Immature natural killer cell (primary cell): ENCODE results near the gene MPHOSPH6. TPM values are rescaled to one million over a fixed set of nuclear protein-coding genes. Genes with fewer than 3 reads are reported as not detected.

Source experiments
- DNase-seq, 3 donors: peaks; one replicate each; pipeline ENCODE4 v3.0.0; 2022; ENCODE audit warnings: mixed read lengths in 1 of 3
- H3K27ac Mint-ChIP-seq, 6 donors: one replicate each; pipeline ENCODE4 v1.8.0; 2020; ENCODE audit warnings: mixed read lengths in 6 of 6, mild to moderate bottlenecking in 5 of 6, inconsistent platforms in 4 of 6, moderate library complexity in 3 of 6
- H3K27me3 Mint-ChIP-seq, 3 donors: one replicate each; pipeline ENCODE4 v1.8.0; 2020 to 2021; ENCODE audit warnings: low read depth in 3 of 3, mild to moderate bottlenecking in 3 of 3, mixed read lengths in 3 of 3, moderate library complexity in 3 of 3, inconsistent platforms in 1 of 3
- H3K36me3 Mint-ChIP-seq, 3 donors: one replicate each; pipeline ENCODE4 v1.8.0; 2020; ENCODE audit warnings: mixed read lengths in 3 of 3, inconsistent platforms in 2 of 3, mild to moderate bottlenecking in 2 of 3
- H3K4me1 Mint-ChIP-seq, 2 donors: one replicate each; pipeline ENCODE4 v1.8.0; 2020; ENCODE audit warnings: inconsistent platforms in 2 of 2, mild to moderate bottlenecking in 2 of 2, mixed read lengths in 2 of 2, moderate library complexity in 1 of 2
- H3K4me3 Mint-ChIP-seq, 5 donors: one replicate each; pipeline ENCODE4 v1.8.0; 2020; ENCODE audit warnings: mild to moderate bottlenecking in 5 of 5, mixed read lengths in 5 of 5, inconsistent platforms in 3 of 5, moderate library complexity in 3 of 5
- H3K9me3 Mint-ChIP-seq, 6 donors: one replicate each; pipeline ENCODE4 v1.8.0; 2020; ENCODE audit warnings: mild to moderate bottlenecking in 6 of 6, mixed read lengths in 6 of 6, inconsistent platforms in 4 of 6, moderate library complexity in 3 of 6
- polyA plus RNA-seq, 3 donors: library from polyadenylated mRNA; unstranded; fragments of 300-500 nt; fragmentation: Illumina TruSeq; gene quantifications; one replicate each; pipeline ENCODE4 v1.2.3, GENCODE V29; 2021

The MPHOSPH6 gene
- polyA plus RNA-seq, 3 donors from 2014 or later, result 14.8 to 49.0 (median 16.7) TPM

GRCh38 chr16:82185012-82185411, 15.0 kb upstream of the MPHOSPH6 start:
- Mint-ChIP-seq H3K9me3 (no peaks in the 10 kb centered on the region), H3K27me3 (peaks cover 0 to 6% (median 2%) of the 10 kb centered on the region in 3 donors), H3K4me3 (no peak overlapping the region), H3K36me3 (no peaks in the 10 kb centered on the region), H3K27ac (no peak overlapping the region), H3K4me1 (peaks cover 0 to 6% of the 10 kb centered on the region in 2 donors)
- no peak for DNase-seq

GRCh38 chr16:82184213-82184612, 14.2 kb upstream of the MPHOSPH6 start:
- peaks cover 0 to under 1% (median 0%) of the 10 kb centered on the region in 6 donors for H3K9me3 Mint-ChIP-seq
- no peak for DNase-seq
- peaks cover 0 to 6% of the 10 kb centered on the region in 2 donors for H3K4me1 Mint-ChIP-seq
- H3K27me3 Mint-ChIP-seq, result peaks cover 0 to 6% (median 4%) of the 10 kb centered on the region in 3 donors
- H3K36me3 Mint-ChIP-seq, result no peaks in the 10 kb centered on the region
- no peak overlapping the region for H3K4me3 Mint-ChIP-seq
- no peak overlapping the region for H3K27ac Mint-ChIP-seq

- peaks cover 0 to 2% (median 0%) of the 10 kb centered on the region in 6 donors for H3K9me3 Mint-ChIP-seq
- H3K4me3 Mint-ChIP-seq, result no peak overlapping the region
- peaks cover 0 to 6% of the 10 kb centered on the region in 2 donors for H3K4me1 Mint-ChIP-seq
- H3K27me3 Mint-ChIP-seq, result peaks cover 0 to 8% (median 5%) of the 10 kb centered on the region in 3 donors
- H3K27ac Mint-ChIP-seq, result no peak overlapping the region
- no peak for DNase-seq
- no peaks in the 10 kb centered on the region for H3K36me3 Mint-ChIP-seq
Observed at GRCh38 chr16:82183004-82183397, 13.0 kb upstream of the MPHOSPH6 start.

GRCh38 chr16:82182266-82183003, 12.4 kb upstream of the MPHOSPH6 start:
- no peak for DNase-seq
- Mint-ChIP-seq H3K4me1 (peaks cover 0 to under 1% of the 10 kb centered on the region in 2 donors), H3K36me3 (no peaks in the 10 kb centered on the region), H3K27me3 (peaks cover 0 to 8% (median 5%) of the 10 kb centered on the region in 3 donors), H3K4me3 (no peak overlapping the region), H3K27ac (no peak overlapping the region), H3K9me3 (peaks cover 0 to 2% (median 0%) of the 10 kb centered on the region in 6 donors)

- Mint-ChIP-seq H3K4me3 (no peak overlapping the region), H3K27me3 (peaks cover 2 to 9% (median 5%) of the 10 kb centered on the region in 3 donors), H3K36me3 (no peaks in the 10 kb centered on the region), H3K9me3 (peaks cover 0 to 2% (median 0%) of the 10 kb centered on the region in 6 donors), H3K4me1 (no peaks in the 10 kb centered on the region), H3K27ac (no peak overlapping the region)
- DNase-seq, result no peak
Observed at GRCh38 chr16:82181461-82182185, 11.6 kb upstream of the MPHOSPH6 start.

- no peak for DNase-seq
- no peaks in the 10 kb centered on the region for H3K36me3 Mint-ChIP-seq
- peaks cover 0 to 2% (median 0%) of the 10 kb centered on the region in 6 donors for H3K9me3 Mint-ChIP-seq
- H3K4me1 Mint-ChIP-seq, result no peaks in the 10 kb centered on the region
- no peak overlapping the region for H3K4me3 Mint-ChIP-seq
- no peak overlapping the region for H3K27ac Mint-ChIP-seq
- peaks cover 3 to 11% (median 5%) of the 10 kb centered on the region in 3 donors for H3K27me3 Mint-ChIP-seq
Observed at GRCh38 chr16:82178352-82178751, 8.3 kb upstream of the MPHOSPH6 start.

GRCh38 chr16:82177555-82177954, 7.5 kb upstream of the MPHOSPH6 start:
- no peaks in the 10 kb centered on the region for H3K36me3 Mint-ChIP-seq
- H3K27me3 Mint-ChIP-seq, result peaks cover 3 to 11% (median 5%) of the 10 kb centered on the region in 3 donors
- no peak overlapping the region for H3K27ac Mint-ChIP-seq

GRCh38 chr16:82176204-82176603, 6.2 kb upstream of the MPHOSPH6 start:
- peaks cover 3 to 8% (median 4%) of the 10 kb centered on the region in 3 donors for H3K27me3 Mint-ChIP-seq
- DNase-seq, result no peak
- no peaks in the 10 kb centered on the region for H3K4me1 Mint-ChIP-seq
- no peak overlapping the region for H3K4me3 Mint-ChIP-seq
- no peaks in the 10 kb centered on the region for H3K36me3 Mint-ChIP-seq
- H3K9me3 Mint-ChIP-seq, result peaks cover 0 to 2% (median 0%) of the 10 kb centered on the region in 6 donors
- H3K27ac Mint-ChIP-seq, result no peak overlapping the region

More at GRCh38 chr16:82177555-82177954, 7.5 kb upstream of the MPHOSPH6 start:
- Mint-ChIP-seq H3K4me1 (no peaks in the 10 kb centered on the region), H3K9me3 (peaks cover 0 to 2% (median 0%) of the 10 kb centered on the region in 6 donors), H3K4me3 (no peak overlapping the region)
- no peak for DNase-seq

- H3K4me3 Mint-ChIP-seq, result no peak overlapping the region
- no peak for DNase-seq
- no peaks in the 10 kb centered on the region for H3K36me3 Mint-ChIP-seq
- H3K27ac Mint-ChIP-seq, result no peak overlapping the region
- peaks cover 0 to 2% (median 0%) of the 10 kb centered on the region in 6 donors for H3K9me3 Mint-ChIP-seq
- H3K4me1 Mint-ChIP-seq, result no peaks in the 10 kb centered on the region
- H3K27me3 Mint-ChIP-seq, result peaks cover 3 to 10% (median 4%) of the 10 kb centered on the region in 3 donors
Observed at GRCh38 chr16:82175627-82176026, 5.6 kb upstream of the MPHOSPH6 start.

- H3K27ac Mint-ChIP-seq, result no peak overlapping the region
- peaks cover 13 to 21% (median 18%) of the 10 kb centered on the region in 3 donors for H3K36me3 Mint-ChIP-seq
- no peak for DNase-seq
- peak overlapping the region in 1 of 5 donors; percentile 8 for H3K4me3 Mint-ChIP-seq
- H3K4me1 Mint-ChIP-seq, result peaks cover 12 to 20% of the 10 kb centered on the region in 2 donors
- H3K27me3 Mint-ChIP-seq, result peaks cover 0 to 9% (median 8%) of the 10 kb centered on the region in 3 donors
- no peaks in the 10 kb centered on the region for H3K9me3 Mint-ChIP-seq
Observed at GRCh38 chr16:82167670-82168069, 2.4 kb downstream of the MPHOSPH6 start.

- H3K36me3 Mint-ChIP-seq, result peaks cover 19 to 36% (median 34%) of the 10 kb centered on the region in 3 donors
- H3K4me3 Mint-ChIP-seq, result no peak overlapping the region
- no peaks in the 10 kb centered on the region for H3K9me3 Mint-ChIP-seq
- H3K27me3 Mint-ChIP-seq, result no peaks in the 10 kb centered on the region
- peaks cover 4 to 6% of the 10 kb centered on the region in 2 donors for H3K4me1 Mint-ChIP-seq
- DNase-seq, result no peak
- H3K27ac Mint-ChIP-seq, result no peak overlapping the region
Observed at GRCh38 chr16:82160226-82160625, 9.8 kb downstream of the MPHOSPH6 start.

- DNase-seq, result no peak
- H3K4me3 Mint-ChIP-seq, result no peak overlapping the region
- H3K36me3 Mint-ChIP-seq, result peaks cover 26 to 43% (median 42%) of the 10 kb centered on the region in 3 donors
- H3K4me1 Mint-ChIP-seq, result peaks cover 4 to 6% of the 10 kb centered on the region in 2 donors
- H3K9me3 Mint-ChIP-seq, result no peaks in the 10 kb centered on the region
- H3K27ac Mint-ChIP-seq, result no peak overlapping the region
- no peaks in the 10 kb centered on the region for H3K27me3 Mint-ChIP-seq
Observed at GRCh38 chr16:82157836-82158235, 12.2 kb downstream of the MPHOSPH6 start.

GRCh38 chr16:82157534-82157812, 12.6 kb downstream of the MPHOSPH6 start:
- H3K27ac Mint-ChIP-seq, result no peak overlapping the region
- no peak for DNase-seq
- no peaks in the 10 kb centered on the region for H3K9me3 Mint-ChIP-seq
- H3K36me3 Mint-ChIP-seq, result peaks cover 25 to 42% (median 40%) of the 10 kb centered on the region in 3 donors
- H3K4me3 Mint-ChIP-seq, result no peak overlapping the region
- H3K4me1 Mint-ChIP-seq, result peaks cover 4 to 6% of the 10 kb centered on the region in 2 donors
- no peaks in the 10 kb centered on the region for H3K27me3 Mint-ChIP-seq
